Lung (tissue), 12 donors: Measurements from ENCODE around the gene WSCD2. TPM values are rescaled to one million over a fixed set of nuclear protein-coding genes. Genes with fewer than 3 reads are reported as not detected.

Source experiments
- ATAC-seq: fragments of 200-7000 bp; cut with Tn5 transposase; one replicate; pipeline ENCODE4 v1.9.1; 2020; ENCODE audit warnings: moderate number of reproducible peaks; ENCODE audit not compliant: insufficient read depth, low FRiP score
- DNase-seq, 3 donors: peaks; one replicate each; pipeline ENCODE4 v3.0.0-alpha.2; 2013 to 2017
- H3K27ac ChIP-seq, 2 donors: one replicate each; pipeline ENCODE4 v1.5.1; 2013; ENCODE audit warnings: mild to moderate bottlenecking in 2 of 2, moderate library complexity in 2 of 2, control low read depth in 1 of 2, inconsistent platforms in 1 of 2, low read depth in 1 of 2, low read length in 1 of 2
- H3K27me3 ChIP-seq, 3 donors: one replicate each; pipeline ENCODE4 v1.5.1; 2013; ENCODE audit warnings: low read length in 2 of 3; ENCODE audit not compliant: control insufficient read depth in 3 of 3, insufficient read depth in 3 of 3
- H3K36me3 ChIP-seq, 4 donors: one replicate each; pipeline ENCODE4 v1.5.1; 2013; ENCODE audit warnings: low read length in 4 of 4, mild to moderate bottlenecking in 1 of 4, moderate library complexity in 1 of 4; ENCODE audit not compliant: control insufficient read depth in 4 of 4, insufficient read depth in 4 of 4
- H3K4me1 ChIP-seq, 5 donors: one replicate each; pipeline ENCODE4 v1.5.1; 2013; ENCODE audit warnings: low read length in 5 of 5, mild to moderate bottlenecking in 2 of 5, moderate library complexity in 1 of 5; ENCODE audit not compliant: control insufficient read depth in 5 of 5, insufficient read depth in 5 of 5
- H3K4me3 ChIP-seq: one replicate; pipeline ENCODE4 v1.5.1; 2013; ENCODE audit warnings: mild to moderate bottlenecking, control low read depth, moderate library complexity
- H3K9ac ChIP-seq, 2 donors: one replicate each; pipeline ENCODE4 v1.5.1; 2013; ENCODE audit warnings: low read length in 2 of 2, control low read depth in 1 of 2; ENCODE audit not compliant: insufficient read depth in 1 of 2
- H3K9me3 ChIP-seq, 4 donors: one replicate each; pipeline ENCODE4 v1.5.1; 2013; ENCODE audit warnings: low read length in 3 of 4, mild to moderate bottlenecking in 1 of 4, moderate library complexity in 1 of 4; ENCODE audit not compliant: control insufficient read depth in 4 of 4, insufficient read depth in 3 of 4
- CTCF ChIP-seq: IDR thresholded peaks from 2 replicates; pipeline ENCODE4 v1.5.1; 2012; ENCODE audit warnings: mild to moderate bottlenecking; ENCODE audit errors: control extremely low read depth, extremely low read depth
- WGBS, 2 donors: extraction: QIAGEN DNeasy Blood & Tissue Kit; methylation state at CpG; one replicate each; pipeline ENCODE4 v1.1.7; 2013; 5-methylcytosine and 5-hydroxymethylcytosine counted together
- polyA plus RNA-seq, 2 donors: library from polyadenylated mRNA; stranded (reverse); fragments of 200-250 nt; gene quantifications; one replicate each; pipeline ENCODE4 v1.2.1, GENCODE V29; 2013
- total RNA-seq, 2 donors: library from RNA; depleted of rRNA in 1 of 2; stranded (reverse); fragments of >200 nt in 1 of 2; gene quantifications; one replicate each; pipeline ENCODE4 v1.2.1, GENCODE V29; 2014 to 2021
- donor health status: control.
- donor health status: control.
- donor health status: Bipolar disorder and iron deficiency.
- donor health status: healthy.
- donor health status: DM: yes; HTN: yes; CAD: no.

The WSCD2 gene
- total and polyA plus RNA-seq, 4 donors = 0.02 to 1.8 (median 0.40) TPM

DNA sequence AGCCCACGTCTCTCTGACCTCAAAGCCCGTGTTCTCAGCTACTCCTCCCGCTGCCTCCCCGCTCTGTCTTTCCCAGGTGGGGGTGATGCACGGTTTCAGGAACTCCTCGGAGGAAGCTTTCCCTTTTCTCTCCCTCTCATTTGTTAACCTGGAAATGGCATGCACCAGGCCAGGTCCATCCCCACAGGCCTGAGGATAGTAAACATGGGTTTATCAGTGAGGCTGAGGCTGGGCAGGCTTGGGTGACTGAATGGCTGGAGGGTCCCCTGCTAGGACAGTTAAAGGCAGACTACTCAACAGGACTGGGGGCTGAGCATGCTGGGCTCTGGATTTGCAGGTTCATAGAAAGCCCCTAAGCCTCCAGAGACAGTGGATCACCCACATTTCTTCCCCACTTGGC, 7.6 kb downstream of the WSCD2 start:
- TF ChIP-seq CTCF = no peak
- Histone ChIP-seq H3K36me3 (no peaks in the 10 kb centered on the region), H3K9me3 (no peaks in the 10 kb centered on the region), H3K27me3 (peaks cover 0 to 13% (median 12%) of the 10 kb centered on the region in 3 donors), H3K4me1 (no peaks in the 10 kb centered on the region), H3K27ac (no peak overlapping the region), H3K9ac (no peak overlapping the region), H3K4me3 (no peak overlapping the region)
- 64 to 68% methylated on average over 6 of the region's 6 CpGs for WGBS, 2 donors
- ATAC-seq = no peak
- DNase-seq = no peak

GRCh38 chr12:108139454-108139853, 10.4 kb downstream of the WSCD2 start:
- Histone ChIP-seq H3K27me3 (no peaks in the 10 kb centered on the region), H3K4me3 (no peak overlapping the region), H3K9me3 (no peaks in the 10 kb centered on the region), H3K9ac (no peak overlapping the region), H3K4me1 (no peaks in the 10 kb centered on the region), H3K27ac (no peak overlapping the region), H3K36me3 (no peaks in the 10 kb centered on the region)
- DNase-seq (no peak), ATAC-seq (no peak)
- no peak for TF ChIP-seq CTCF
- 84 to 93% methylated on average over 2 of the region's 2 CpGs for WGBS, 2 donors

DNA sequence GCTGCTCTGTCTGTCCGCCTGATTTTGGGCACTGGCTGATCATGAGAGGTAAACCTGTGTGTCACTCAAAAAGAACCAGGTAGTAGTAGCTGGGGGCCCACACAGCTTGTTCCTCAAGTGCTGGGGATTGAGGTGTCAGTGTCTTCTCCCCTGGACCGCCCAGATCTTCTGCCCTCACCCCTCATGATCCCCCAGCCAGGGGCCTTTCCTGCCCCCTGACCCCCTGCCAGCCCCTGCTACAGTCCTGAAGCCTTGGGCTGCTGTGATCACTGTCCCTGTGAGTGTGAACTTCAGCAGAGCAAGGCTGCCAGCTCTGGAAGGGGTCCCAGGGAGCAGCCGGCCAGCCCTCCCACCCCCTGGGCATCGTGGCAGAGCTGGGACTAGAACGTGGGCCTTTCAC, 11.4 kb downstream of the WSCD2 start:
- H3K36me3 ChIP-seq = no peaks in the 10 kb centered on the region
- 67 to 73% methylated on average over 5 of the region's 5 CpGs for WGBS, 2 donors
- no peak overlapping the region for H3K27ac ChIP-seq
- H3K9ac ChIP-seq = no peak overlapping the region
- no peak overlapping the region for H3K4me3 ChIP-seq
- no peaks in the 10 kb centered on the region for H3K27me3 ChIP-seq
- DNase-seq (no peak), ATAC-seq (no peak)
- H3K9me3 ChIP-seq = no peaks in the 10 kb centered on the region
- H3K4me1 ChIP-seq = no peaks in the 10 kb centered on the region
- TF ChIP-seq CTCF = no peak

DNA sequence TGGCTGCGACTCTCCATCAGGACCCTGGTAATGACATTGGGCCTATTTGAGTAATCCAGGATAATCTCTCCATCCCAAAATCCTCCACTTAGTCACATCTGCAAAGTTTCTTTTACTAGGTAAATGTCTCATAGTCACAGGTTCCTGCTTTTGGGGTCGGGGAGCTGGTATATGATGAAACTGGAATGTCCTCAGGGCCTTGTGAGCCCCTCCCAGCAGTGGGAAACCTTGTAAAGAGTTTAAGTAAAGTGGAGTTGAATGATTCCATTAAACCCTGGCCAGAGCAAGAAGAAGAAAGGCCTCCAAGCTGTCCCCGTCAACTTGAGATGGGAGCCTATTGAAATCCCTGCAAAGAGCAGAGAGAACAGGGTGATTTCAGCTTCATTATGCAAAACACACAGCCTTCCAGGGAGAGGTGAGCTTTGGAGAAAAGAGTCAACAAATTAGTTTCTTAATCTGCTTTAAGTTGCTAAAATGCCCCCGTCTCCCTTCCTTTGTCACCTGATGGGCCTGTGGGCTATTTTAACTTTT, 12.6 kb downstream of the WSCD2 start:
- H3K9me3 ChIP-seq = no peaks in the 10 kb centered on the region
- no peaks in the 10 kb centered on the region for H3K27me3 ChIP-seq
- DNase-seq = no peak
- H3K4me1 ChIP-seq = no peaks in the 10 kb centered on the region
- TF ChIP-seq CTCF = no peak
- H3K27ac ChIP-seq = no peak overlapping the region
- H3K9ac ChIP-seq = no peak overlapping the region
- H3K36me3 ChIP-seq = no peaks in the 10 kb centered on the region
- H3K4me3 ChIP-seq = no peak overlapping the region
- ATAC-seq = no peak
- WGBS, 2 donors = 60 to 72% methylated on average over 4 of the region's 4 CpGs
